Posterior cingulate gyrus (tissue), 11 donors: ENCODE results near the gene RHBDD3.

ENCODE experiments used
- DNase-seq, 10 donors: peaks; one replicate each; pipeline versions ENCODE4 v3.0.0 to v3.0.0-alpha.2; 2020 to 2021; ENCODE audit warnings: mixed read lengths in 3 of 10
- intact Hi-C: fragments of 100-400 bp; cut with DNase I; formaldehyde crosslinking; loops from one replicate; pipeline ENCODE4 v1.15.1; 2023

Gene RHBDD3

DNA sequence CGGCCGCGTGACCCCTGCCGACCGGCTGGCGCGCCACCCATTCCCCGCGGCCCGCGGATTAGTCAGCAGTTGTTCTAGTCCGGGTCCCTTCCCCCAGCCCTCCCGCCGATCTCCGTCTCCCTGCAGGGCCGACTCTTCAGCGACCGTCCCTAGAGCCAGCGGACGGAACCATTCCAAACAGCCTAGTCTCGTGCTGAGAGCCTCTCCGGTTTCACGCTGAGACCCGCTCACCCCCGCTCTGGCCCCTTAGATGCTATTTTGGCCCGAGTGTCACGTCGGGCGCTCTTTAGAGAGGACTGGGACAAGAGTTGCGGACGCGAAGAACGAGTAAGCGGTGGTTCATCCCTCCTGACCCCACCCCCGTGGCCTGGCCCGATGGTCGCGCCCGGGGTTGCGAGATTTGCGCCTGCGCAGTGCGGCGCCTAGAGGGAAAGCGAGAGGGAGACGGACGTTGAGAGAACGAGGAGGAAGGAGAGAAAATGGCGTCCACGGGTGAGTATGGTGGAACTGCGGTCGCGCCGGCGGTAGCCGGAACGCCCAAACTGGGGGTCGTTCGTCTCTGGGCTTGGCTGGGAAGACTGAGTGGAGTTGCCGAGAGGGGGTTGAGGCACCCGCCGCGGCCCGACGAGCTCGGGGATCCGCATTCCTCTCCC is at the start of gene RHBDD3, which contains the start of gene EWSR1:
Gene RHBDD3, minus strand, starts transcription at position 124 of the 653 bp plus-strand sequence. CDS start 2,355 bp downstream, outside the sequence.
Gene EWSR1, plus strand, starts transcription at position 411 of the 653 bp plus-strand sequence. Its CDS starts 69 bp downstream, at position 480.
- peak; percentile 89 to 99 (median 94) for DNase-seq
- intact Hi-C loops = loop anchor here (5.0 kb wide), 1 partner anchor 39 kb away; the partner anchor contains the start of gene GAS2L1

DNA sequence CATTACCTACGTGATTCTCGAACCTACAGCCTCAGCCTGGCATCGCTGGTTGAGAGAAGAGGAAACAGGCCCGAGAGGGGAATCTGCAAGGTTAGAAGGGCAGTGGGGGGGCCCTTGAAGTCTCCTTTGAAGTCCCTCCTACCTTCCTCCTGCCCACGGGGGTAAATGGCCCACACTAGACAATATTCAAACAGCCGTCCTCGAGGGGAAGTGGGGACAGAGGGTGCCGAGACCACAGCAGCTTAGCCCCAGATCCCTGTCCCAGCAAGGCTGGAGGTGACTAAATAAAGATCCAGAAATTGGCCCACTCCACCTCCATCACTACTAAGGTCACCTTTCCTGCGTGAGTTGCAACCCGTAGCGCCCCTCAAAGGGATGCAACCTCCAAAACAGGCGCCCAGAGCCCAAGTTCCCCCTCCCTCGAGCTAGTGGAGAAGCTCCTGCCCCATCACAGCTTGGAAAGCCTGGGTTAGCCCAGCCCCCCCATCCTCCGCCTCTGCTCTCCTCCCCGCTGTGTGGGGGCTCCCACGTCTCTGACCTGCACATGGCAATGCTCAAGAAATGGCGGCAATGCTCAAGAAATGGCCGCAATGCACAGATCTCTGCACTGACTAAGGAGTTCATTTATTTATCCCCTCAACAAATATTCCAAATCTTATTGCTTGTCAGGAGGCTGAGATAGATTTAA is 48.5 kb upstream of the RHBDD3 start:
- intact Hi-C loops = no loop called here
- peak in 1 of 10 donors; percentile 65 for DNase-seq

DNA sequence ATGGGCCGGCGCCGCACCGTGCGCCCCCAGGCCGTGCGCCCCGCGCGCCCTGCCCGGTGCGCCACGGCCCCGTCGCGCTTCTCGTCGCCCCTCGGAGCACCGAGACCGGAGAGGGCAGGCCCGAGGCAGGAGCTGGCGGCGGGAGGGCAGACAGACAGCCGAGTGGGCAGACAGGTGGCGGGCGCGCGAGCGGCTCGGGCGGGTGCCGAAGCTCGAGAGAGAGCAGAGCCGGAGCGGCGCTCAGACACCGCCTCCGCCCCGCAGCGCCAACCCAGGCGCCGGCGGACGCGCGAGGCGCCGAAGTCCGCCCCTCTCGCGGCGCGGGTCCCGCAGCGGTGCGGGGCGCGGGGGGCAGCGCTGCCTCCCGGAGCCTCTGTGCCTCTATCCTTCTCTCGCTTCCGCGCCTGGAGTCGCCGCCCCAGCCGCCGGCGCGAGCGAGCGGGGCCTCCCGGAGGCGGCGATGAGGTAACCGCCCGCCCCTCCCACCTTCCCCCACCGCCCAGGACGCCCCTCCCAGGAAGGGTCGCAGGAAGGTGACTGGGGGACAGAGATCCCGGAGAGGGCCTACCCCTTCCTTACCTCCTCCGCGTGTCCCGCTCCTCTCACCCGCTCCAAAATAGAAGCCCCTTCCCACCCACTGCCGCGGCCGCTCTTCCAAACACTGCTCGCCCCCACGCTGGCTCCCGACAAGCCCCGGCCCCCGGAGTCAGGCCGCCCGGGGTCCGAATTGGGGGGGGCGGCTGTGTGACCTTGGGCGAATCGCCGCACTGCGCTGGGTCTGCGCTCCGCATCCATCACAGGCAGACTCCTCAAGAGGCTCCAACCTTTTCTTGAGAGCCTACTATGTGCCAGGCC is 47.7 kb upstream of the RHBDD3 start, which contains the start of gene RASL10A:
Gene RASL10A, minus strand, starts transcription at position 412 of the 855 bp plus-strand sequence. CDS start 451 bp downstream, outside the sequence.
- DNase-seq = peak in 3 of 10 donors; percentile 85 to 90 (median 89)
- intact Hi-C loops = no loop called here

DNA sequence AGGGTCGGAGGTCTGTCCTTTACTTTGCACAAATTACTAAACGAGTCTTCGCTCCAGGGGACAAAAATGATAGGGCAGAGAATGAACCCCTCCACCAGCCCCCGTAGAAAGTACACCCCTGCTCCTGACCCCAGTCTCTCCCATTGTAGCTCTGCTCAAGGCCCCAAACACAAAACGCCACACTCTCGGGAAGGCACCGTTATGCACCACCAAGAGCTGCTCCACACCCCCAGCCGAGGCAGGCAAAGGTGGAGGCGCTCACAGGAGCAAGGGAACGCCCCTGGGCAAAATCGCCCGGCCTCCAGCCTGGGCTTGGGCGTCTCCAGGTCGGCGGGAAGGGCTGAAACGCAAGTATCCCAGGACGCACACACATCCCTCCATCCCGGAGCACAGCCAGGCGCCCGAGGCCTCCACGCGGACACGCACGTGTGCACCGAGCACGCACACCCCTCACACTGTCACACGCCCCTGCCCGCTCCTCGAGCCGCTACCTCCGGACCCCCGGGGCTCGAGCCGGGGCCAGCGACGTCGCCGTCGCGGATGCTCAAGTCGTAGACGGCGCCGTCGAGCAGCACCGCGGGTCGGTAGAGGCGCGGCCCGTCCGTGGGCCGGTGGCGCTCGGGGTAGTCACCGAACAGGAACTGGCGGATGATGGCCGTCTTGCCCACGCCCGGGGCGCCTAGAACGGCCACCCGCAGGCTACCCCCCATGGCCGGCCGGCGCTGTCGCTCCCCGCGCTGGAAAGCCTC is 46.9 kb upstream of the RHBDD3 start:
- intact Hi-C loops = loop anchor here (5.0 kb wide), 1 partner anchor 43 kb away; no protein-coding TSS in a partner anchor
- DNase-seq = peak in 3 of 10 donors; percentile 74 to 84 (median 77)

DNA sequence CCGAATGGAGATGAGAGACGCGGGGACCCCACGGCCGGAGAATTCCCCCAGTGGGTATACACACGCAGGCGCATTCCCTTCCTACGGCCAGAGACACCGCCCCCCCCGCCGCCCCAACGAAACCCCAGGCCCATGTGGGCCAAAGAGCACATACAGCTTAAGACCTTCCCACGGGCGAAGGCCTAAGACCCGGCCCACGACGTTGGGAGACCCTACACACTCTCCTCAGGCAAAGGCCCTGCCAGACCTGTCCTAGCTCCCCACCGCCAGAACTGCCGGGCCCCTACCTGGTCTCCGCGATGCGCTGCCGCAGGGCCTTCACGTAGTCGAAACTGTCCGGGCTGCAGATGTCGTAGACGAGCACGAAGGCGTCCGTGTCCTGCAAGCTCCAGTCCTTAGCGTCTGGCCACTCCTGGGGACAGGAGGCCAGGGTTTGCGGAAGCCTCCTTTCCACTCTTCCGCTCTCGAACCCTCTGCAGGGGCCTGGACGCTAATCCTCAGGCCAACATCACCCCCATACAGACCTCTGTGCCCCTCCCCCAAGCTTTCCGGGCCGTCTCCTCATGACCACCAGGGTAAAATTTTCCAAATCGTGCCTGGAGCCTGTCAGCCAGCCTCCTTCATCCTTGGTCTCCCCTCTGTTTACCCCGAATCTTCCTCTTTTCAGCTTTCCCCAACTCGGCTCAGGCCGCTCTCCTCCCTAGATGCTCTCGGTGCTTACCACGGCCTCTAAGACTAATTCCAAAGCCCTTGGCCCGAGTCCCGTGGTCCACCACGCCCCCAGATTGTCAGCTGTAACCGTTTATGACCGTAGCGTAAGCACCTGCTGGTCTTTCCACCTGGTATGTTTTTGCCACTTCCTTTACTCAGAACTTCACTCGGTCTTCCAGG is 46.0 kb upstream of the RHBDD3 start:
- intact Hi-C loops = loop anchor here (5.0 kb wide), 1 partner anchor 43 kb away; no protein-coding TSS in a partner anchor
- DNase-seq = peak in 5 of 10 donors; percentile 7 to 84 (median 74)

DNA sequence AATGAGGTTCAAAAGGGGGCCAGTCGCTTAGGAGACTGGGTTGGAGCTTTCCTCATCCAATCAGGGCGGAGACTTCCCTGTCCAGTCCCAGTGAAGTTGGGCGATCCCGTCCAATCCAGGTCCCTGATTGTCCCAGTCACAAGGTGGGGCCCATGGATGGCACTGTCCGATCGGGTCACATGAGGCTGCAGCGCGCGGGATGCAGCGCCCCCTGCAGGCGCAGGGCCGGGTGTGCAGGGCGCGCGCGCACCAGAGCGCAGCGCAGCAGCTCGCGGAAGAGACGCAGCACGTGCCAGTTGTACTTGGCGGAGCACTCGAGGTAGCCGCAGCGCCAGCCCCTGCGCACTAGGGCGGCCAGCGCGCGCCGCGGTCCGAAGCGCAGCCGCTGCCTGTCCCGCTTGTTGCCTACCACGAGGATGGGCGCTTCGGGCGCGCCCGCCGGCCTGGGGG is 45.4 kb upstream of the RHBDD3 start:
- peak in 6 of 10 donors; percentile 16 to 92 (median 56) for DNase-seq
- intact Hi-C loops = loop anchor here (5.0 kb wide), 1 partner anchor 44 kb away; no protein-coding TSS in a partner anchor

DNA sequence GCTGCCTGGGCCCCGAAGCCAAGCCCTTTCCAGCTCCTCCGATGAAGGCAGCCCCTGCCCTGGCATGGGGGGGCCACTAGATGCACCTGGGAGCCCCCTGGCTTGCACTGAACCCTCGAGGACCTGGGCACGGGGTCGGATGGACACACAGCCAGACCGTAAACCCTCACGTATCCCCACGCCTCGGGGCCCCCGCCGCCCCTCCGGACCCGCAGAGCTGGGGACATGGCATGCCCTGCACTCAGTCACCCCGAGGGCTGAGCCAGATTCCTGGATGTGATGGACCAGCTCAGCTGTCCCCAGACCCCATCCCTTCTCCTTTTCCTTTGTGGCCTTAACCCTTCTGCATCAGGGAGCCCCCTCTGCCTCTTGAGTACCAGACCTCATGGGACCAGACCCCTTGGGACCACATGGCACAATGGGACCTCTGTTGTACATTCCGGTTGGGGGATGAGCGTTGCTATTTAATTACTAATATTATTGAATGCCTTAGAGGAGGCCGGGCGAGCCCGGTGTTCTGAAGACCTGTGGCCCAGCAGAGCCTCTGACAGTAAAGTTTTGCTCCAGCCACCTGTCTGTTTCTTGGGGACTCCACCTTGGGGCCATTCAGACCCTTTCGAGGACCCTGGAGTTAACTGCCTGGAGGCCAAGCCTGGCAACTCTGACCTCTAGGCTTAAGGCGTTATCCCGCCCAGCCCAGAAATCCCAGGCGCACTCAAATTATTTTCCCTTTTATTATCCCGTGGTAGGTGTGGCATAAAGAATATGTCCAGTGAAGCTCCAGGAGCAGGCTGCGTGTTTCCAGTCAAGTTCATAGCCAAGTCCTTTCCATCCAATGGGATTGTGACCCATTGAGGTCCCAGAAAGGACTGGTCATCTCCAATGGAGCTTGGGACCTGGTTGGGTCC is 44.7 kb upstream of the RHBDD3 start:
- intact Hi-C loops = loop anchor here (5.0 kb wide), 1 partner anchor 45 kb away; no protein-coding TSS in a partner anchor
- DNase-seq = peak in 5 of 10 donors; percentile 8 to 65 (median 59)

DNA sequence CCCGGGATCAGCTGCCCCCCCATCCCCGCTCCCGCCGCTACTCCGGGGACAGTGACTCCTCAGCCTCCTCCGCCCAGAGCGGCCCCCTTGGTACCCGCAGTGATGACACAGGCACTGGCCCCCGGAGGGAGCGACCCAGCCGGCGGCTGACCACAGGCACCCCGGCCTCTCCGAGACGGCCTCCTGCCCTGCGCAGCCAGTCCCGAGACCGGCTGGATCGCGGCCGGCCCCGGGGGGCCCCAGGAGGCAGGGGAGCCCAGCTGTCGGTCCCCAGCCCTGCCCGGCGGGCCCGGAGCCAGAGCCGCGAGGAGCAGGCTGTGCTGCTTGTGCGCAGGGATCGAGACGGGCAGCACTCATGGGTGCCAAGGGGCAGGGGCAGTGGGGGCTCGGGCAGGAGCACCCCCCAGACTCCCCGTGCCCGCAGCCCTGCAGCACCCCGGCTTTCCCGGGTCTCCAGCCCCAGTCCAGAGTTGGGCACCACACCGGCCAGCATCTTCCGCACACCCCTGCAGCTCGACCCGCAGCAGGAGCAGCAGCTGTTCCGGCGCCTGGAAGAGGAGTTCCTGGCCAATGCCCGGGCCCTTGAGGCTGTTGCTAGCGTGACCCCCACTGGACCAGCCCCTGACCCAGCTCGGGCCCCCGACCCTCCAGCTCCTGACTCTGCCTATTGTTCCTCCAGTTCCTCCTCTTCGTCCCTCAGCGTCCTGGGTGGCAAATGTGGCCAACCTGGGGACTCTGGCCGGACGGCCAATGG is 43.9 kb upstream of the RHBDD3 start:
- DNase-seq = peak in 4 of 10 donors; percentile 17 to 89 (median 82)
- intact Hi-C loops = loop anchor here (5.0 kb wide), 1 partner anchor 46 kb away; no protein-coding TSS in a partner anchor

DNA sequence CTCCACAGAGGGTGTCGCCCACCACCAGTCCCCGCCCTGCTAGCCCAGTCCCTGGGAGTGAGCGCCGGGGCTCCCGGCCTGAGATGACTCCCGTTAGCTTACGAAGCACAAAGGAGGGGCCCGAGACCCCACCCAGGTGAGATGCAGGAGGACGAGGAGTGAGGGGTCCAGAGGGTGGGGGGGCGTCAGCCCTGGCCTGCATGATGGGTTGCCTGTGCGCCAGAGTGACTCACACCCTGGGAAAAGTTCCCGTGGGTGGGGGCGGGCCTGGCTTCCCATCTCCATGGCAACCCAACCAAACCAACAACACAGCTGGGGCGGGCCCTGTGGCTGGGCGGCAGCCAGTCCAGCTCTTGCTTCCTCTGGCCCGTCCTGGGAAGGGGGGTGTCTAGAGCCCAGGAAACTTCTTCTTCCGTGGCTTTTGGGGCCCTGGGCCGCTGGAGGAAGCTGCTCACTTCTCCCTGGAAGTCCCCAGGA is 43.1 kb upstream of the RHBDD3 start:
- DNase-seq = peak; percentile 93 to 100 (median 96)
- intact Hi-C loops = loop anchor here (5.0 kb wide), 1 partner anchor 46 kb away; no protein-coding TSS in a partner anchor

DNA sequence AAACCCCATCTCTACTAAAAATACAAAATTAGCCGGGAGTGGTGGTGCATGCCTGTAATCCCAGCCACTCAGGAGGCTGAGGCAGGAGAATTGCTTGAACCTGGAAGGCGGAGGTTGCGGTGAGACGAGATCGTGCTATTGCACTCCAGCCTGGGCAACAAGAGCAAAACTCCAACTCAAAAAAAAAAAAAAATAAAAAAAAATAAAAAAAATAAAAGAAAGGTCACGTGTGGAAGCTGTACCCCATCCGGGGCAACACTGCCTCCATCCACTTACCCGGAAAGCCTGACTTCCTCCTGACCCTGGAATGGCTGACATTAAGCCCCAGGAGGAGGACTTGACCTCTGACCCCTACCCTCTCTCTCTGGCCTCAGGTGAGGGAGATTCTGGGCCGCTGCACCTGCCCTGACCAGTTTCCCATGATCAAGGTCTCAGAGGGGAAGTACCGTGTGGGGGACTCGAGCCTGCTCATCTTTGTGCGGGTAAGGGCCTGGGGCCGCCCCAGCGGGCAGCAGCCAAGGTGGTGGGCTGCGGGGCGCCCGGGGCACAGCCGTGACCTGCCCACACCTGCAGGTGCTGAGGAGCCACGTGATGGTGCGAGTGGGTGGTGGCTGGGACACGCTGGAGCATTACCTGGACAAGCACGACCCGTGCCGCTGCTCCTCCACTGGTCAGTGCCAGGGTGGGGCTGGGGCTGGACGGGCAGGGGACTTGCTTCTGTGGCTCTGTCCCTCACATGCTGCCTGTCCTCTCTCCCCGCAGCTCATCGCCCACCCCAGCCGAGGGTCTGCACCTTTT is 42.5 kb upstream of the RHBDD3 start:
- DNase-seq = peak in 4 of 10 donors; percentile 14 to 88 (median 76)
- intact Hi-C loops = loop anchor here (5.0 kb wide), 1 partner anchor 47 kb away; no protein-coding TSS in a partner anchor

DNA sequence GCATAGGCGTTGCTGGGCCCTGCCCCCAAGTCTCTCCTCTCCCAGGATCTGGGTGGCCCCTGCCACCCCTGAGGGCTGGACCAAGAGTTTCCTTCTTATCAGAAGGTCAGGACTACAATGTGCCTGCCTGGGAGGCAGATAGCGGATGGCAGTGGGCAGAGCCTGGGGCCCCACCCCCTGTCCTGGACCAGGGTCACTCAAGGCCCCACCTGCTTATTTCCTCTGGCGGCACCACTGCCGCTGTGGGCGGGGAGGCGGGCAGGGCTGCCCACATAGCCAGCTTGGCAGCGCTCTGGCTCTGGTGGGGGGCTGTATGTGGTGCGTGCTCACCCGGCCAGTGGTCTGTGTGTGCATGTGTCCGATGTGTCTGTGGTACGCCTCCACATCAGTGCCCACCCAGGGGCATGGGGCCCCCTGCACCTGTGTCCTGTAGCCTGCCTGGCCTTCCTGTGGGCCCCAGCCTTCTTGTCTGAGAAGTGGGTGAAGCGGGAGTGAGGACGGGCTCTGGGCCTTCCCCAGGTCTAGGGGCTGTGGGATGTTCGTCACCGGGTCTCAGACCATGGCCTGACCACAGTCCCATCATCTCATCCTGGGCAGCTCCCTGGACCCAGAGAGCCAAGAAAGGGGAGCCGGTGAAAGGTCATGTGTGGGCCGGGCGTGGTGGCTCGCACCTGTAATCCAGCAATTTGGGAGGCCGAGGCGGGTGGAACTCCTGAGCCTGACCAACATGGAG is 41.7 kb upstream of the RHBDD3 start:
- DNase-seq = peak in 4 of 10 donors; percentile 10 to 86 (median 75)
- intact Hi-C loops = loop anchor here (5.0 to 10.0 kb wide), 3 partner anchors 42 to 75 kb away; partner anchors contain the start of genes AP1B1, EWSR1 and RHBDD3

DNA sequence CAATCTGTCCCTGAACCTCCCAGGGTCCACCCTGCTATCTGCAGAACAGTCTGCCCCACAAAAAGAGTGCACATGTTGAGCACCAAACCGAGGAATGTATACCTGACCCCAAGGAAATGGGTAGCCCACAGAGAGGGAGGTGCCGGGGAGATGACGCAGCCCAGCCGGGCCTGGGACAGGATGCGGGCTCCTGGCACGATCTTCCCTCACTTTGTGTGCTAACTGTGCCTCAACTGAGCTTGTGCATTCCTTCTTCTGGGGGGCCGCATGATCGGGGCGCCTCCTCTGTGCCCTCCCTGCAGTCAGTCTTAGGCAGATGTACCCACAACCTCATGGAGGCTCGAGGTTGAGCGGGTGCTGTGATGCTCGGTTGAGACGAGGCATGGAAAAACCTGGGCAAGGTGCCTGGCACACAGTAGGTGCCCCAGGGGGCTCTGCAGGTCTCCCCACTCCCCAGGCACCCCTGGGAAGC is 41.0 kb upstream of the RHBDD3 start:
- intact Hi-C loops = loop anchor here (5.0 to 10.0 kb wide), 2 partner anchors 42 to 76 kb away; partner anchors contain the start of genes AP1B1, EWSR1 and RHBDD3
- peak in 2 of 10 donors; percentile 69 to 79 for DNase-seq

DNA sequence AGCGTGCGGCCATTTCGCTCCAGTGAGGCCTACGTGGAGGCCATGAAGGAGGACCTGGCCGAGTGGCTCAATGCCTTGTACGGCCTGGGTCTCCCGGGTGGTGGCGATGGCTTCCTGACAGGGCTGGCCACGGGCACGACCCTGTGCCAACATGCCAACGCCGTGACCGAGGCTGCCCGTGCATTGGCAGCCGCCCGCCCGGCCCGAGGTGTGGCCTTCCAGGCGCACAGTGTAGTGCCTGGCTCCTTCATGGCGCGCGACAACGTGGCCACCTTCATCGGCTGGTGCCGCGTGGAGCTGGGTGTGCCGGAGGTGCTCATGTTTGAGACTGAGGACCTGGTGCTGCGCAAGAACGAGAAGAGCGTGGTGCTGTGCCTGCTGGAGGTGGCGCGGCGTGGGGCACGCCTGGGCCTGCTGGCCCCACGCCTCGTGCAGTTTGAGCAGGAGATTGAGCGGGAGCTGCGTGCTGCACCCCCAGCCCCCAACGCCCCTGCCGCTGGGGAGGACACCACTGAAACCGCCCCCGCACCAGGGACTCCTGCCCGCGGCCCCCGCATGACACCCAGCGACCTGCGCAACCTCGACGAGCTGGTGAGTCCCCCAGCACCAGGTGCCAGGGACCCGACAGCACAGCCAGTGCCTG is 40.5 kb upstream of the RHBDD3 start:
- DNase-seq = peak in 4 of 10 donors; percentile 10 to 85 (median 78)
- intact Hi-C loops = loop anchor here (5.0 to 10.0 kb wide), 2 partner anchors 41 to 77 kb away; partner anchors contain the start of genes AP1B1, EWSR1 and RHBDD3
